HL-60 (cell line): ENCODE data around the gene KLHL25.
A peak's percentile ranks its signal among the peaks of the same experiment; 100 is the strongest.

Experiments used
- DNase-seq, 2 experiments: peaks; one replicate each; pipeline ENCODE4 v3.0.0-alpha.2; 2010 to 2020; ENCODE audit warnings: low read depth in 1 of 2, low spot score in 1 of 2
- H3K27ac ChIP-seq: fragments of 250-450 bp; sonication (Bioruptor Pico); replicated peaks from 2 replicates; pipeline ENCODE4 v1.5.1; 2020; ENCODE audit warnings: mild to moderate bottlenecking, moderate library complexity
- H3K27me3 ChIP-seq: fragments of 250-450 bp; sonication (Bioruptor Pico); 2 replicates; pipeline ENCODE4 v1.5.1; 2021; ENCODE audit warnings: mild to moderate bottlenecking, moderate library complexity; ENCODE audit not compliant: insufficient read depth, poor library complexity, severe bottlenecking
- H3K4me3 ChIP-seq: replicated peaks from 2 replicates; pipeline ENCODE4 v1.5.1; 2011; ENCODE audit warnings: mild to moderate bottlenecking, control low read depth, low read length; ENCODE audit not compliant: insufficient read depth
- GABPA ChIP-seq: IDR thresholded peaks from 2 replicates; pipeline ENCODE4 v1.6.1; 2012; ENCODE audit warnings: low read depth
- POLR2AphosphoS5 ChIP-seq: IDR thresholded peaks from 2 replicates; pipeline ENCODE4 v1.6.1; 2012; ENCODE audit warnings: low read depth
- SPI1 ChIP-seq: IDR thresholded peaks from 2 replicates; pipeline ENCODE4 v1.6.1; 2012; ENCODE audit warnings: low read depth, mild to moderate bottlenecking, borderline replicate concordance
- TF ChIP-seq, protein P1 (sequence below): IDR thresholded peaks from 2 replicates; pipeline ENCODE4 v1.6.1; 2012; ENCODE audit warnings: low read depth; ENCODE audit not compliant: insufficient replicate concordance
- TF ChIP-seq, protein P2 (sequence below): IDR thresholded peaks from one replicate; pipeline ENCODE4 v1.5.1; 2011; ENCODE audit warnings: low read length, control low read depth, inconsistent platforms; ENCODE audit not compliant: insufficient read depth

KLHL25 gene

DNA sequence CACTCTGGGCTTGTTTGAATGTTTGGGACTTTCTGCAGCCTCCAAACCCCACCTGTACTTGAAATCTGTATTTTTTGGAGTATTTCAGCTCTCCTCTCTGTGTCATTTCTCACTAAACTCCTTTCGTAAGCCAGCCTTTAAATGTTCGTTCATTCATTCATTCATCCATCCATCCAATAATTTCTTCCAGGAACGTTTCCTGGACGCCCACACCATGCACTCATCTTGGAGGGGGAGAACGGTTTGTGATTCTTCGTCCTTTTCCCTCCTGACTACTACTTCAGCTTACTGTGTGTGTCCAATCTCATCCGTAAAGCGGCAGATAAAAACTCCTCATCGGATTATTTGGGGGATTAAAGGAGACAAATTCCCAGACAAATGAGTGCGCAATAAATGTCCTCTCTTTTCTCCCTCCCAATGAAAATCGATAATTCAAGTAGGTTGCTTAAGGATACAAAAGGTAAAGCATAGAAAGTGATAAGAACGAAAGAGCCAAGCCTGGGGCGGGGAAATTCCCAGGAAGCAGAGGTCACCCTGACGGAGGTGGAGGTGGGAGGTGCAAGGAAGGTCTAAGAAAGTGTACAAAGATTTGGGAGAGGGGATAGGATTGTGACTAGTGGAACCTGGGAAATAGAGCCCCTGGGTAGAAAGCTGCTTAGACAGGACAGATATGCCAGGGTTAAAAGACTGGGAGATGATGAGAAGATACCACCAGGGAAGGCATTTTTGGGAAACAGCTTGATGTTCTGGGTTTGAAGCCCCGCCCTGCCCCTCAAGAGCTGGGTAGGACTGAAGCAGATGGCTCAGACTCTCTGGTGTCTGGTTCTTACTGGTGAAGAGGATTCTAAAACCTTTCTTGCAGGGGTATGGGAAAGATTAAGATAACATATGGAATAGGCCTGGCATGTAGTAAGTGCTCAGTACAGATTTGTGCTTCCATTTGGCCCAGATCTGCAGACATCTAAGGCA is 896 bp upstream of the KLHL25 start:
- H3K27me3 ChIP-seq, result peaks cover 12% of the 10 kb centered on the region
- no peak for DNase-seq
- TF ChIP-seq POLR2AphosphoS5 (no peak), GABPA (no peak), SPI1 (no peak)
- TF ChIP-seq, protein P1, sequence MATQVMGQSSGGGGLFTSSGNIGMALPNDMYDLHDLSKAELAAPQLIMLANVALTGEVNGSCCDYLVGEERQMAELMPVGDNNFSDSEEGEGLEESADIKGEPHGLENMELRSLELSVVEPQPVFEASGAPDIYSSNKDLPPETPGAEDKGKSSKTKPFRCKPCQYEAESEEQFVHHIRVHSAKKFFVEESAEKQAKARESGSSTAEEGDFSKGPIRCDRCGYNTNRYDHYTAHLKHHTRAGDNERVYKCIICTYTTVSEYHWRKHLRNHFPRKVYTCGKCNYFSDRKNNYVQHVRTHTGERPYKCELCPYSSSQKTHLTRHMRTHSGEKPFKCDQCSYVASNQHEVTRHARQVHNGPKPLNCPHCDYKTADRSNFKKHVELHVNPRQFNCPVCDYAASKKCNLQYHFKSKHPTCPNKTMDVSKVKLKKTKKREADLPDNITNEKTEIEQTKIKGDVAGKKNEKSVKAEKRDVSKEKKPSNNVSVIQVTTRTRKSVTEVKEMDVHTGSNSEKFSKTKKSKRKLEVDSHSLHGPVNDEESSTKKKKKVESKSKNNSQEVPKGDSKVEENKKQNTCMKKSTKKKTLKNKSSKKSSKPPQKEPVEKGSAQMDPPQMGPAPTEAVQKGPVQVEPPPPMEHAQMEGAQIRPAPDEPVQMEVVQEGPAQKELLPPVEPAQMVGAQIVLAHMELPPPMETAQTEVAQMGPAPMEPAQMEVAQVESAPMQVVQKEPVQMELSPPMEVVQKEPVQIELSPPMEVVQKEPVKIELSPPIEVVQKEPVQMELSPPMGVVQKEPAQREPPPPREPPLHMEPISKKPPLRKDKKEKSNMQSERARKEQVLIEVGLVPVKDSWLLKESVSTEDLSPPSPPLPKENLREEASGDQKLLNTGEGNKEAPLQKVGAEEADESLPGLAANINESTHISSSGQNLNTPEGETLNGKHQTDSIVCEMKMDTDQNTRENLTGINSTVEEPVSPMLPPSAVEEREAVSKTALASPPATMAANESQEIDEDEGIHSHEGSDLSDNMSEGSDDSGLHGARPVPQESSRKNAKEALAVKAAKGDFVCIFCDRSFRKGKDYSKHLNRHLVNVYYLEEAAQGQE, result no peak
- TF ChIP-seq, protein P2, sequence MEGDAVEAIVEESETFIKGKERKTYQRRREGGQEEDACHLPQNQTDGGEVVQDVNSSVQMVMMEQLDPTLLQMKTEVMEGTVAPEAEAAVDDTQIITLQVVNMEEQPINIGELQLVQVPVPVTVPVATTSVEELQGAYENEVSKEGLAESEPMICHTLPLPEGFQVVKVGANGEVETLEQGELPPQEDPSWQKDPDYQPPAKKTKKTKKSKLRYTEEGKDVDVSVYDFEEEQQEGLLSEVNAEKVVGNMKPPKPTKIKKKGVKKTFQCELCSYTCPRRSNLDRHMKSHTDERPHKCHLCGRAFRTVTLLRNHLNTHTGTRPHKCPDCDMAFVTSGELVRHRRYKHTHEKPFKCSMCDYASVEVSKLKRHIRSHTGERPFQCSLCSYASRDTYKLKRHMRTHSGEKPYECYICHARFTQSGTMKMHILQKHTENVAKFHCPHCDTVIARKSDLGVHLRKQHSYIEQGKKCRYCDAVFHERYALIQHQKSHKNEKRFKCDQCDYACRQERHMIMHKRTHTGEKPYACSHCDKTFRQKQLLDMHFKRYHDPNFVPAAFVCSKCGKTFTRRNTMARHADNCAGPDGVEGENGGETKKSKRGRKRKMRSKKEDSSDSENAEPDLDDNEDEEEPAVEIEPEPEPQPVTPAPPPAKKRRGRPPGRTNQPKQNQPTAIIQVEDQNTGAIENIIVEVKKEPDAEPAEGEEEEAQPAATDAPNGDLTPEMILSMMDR, result no peak
- H3K27ac ChIP-seq, result no peak overlapping the region
- H3K4me3 ChIP-seq, result peak overlapping the region; percentile 33

DNA sequence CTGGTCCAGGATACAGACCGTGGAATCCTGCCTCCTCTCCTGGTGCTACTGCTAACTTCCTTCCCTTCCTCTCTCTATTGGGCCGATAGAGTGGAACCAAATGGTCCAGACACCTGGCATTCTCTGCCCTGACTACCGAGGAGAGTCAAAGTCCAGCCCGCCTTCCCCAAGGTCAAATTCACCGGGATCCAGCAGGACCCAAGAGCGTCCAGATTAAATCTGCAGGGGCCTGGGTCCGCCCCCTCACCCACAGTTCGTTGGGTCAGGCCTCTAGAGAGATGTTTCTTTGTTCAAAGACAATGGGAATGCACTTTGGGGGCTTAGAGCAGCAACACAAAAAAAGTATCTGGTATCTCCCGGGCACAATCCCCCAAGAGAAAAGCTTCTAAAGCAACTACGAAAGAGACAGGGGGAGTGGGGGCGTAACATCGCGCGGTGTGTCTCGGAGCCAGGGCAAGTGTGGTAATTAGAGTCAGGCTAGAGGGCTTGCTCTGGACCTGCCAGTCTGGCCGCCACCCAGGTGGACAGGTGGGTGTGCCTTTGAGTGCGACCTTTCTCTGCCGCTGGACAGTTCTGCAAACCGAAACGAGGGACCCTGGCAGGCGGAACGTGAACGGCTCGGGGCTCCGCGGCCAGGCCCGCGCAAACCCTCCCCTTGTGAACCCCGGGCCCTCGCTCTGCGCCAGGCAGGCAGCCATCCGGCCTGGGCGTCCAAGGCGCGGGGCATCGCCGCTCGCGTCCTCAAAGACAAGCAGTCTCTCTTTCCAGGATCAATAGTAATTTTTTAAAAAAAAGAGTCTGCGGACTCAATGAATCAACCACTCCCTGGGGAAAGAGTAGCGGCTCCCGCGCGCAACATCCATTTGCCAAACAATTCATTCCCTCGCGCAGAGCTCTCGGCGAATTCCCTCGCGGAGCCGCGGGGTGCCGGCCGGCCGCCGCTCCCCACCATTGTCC is 806 bp downstream of the KLHL25 start:
- peak in 1 of 2 experiments; percentile 10 for DNase-seq
- TF ChIP-seq POLR2AphosphoS5, result no peak
- TF ChIP-seq GABPA, result no peak
- TF ChIP-seq, protein P1, result no peak
- no peak for TF ChIP-seq SPI1
- Histone ChIP-seq H3K4me3 (peak overlapping the region; percentile 63), H3K27ac (no peak overlapping the region), H3K27me3 (peaks cover 12% of the 10 kb centered on the region)

DNA sequence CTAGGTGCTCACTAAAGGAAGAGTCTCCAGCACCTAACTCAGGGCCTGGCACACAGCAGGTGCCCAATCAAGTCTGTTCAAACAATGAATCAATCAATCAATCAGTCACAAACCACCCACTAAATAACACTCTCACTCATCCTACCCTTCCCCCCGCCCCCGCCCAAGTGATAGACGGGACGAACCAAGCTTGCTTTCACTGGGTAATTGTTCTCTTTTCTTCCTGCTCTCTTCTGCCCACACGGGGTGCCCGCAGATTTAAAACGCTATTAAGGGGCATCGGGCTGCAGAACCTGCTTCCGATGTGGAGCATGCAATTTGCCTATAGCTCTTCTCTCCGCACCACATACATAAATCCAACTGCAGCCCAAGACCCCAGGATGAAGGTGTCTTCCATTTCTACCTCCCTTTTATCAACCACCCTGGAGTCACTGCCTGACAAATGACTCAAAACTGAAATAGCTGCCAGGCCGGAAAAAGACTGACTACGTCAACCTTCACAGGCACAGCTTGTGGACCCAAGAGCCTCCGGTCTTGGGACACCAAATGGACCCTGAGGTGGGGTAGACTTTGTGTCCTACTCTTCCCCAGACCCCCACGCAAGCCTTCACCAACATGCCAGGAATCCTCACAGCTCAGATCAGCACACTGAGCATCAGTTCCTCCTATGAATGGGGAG is 1.7 kb downstream of the KLHL25 start:
- Histone ChIP-seq H3K4me3 (no peak overlapping the region), H3K27me3 (peaks cover 12% of the 10 kb centered on the region), H3K27ac (no peak overlapping the region)
- no peak for DNase-seq
- TF ChIP-seq, protein P2, result no peak
- TF ChIP-seq POLR2AphosphoS5 (no peak), SPI1 (no peak), GABPA (no peak)
- TF ChIP-seq, protein P1, result no peak
